Iris pigment epithelial cell (primary cell): ENCODE data around the gene MAP9.
"Not testable (repeated sequence)": the region's sequence is repeated elsewhere in the genome, so short reads cannot be mapped to it uniquely, and the experiment has no call there.

Experiments used
- DNase-seq: peaks from one replicate; pipeline ENCODE4 v3.0.0-alpha.2; 2011; ENCODE audit warnings: low read depth

MAP9 gene

GRCh38 chr4:155342142-155342541, 34.6 kb downstream of the MAP9 start:
- peak; percentile 62 for DNase-seq

GRCh38 chr4:155339999-155340398, 36.8 kb downstream of the MAP9 start:
- DNase-seq: no peak

DNA sequence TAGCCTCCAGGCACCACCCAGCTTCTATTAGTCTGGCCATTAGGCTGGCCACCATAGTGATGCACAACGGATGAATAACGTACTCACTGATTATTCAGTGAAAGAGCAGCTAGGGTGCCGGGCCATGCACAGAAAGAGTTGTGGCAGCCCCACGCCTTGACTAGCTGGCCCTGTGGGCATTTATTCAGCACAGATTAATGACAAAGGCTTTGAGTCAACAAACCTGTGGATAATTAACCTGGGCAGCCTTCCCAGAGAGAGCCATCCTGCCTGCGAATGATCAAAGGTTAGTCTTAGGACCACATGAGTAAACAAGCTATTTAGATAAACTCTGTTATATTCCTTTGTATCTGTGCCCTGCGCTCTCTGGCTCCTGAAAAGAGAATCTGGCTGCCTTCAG, 37.2 kb downstream of the MAP9 start:
- DNase-seq: no peak

DNA sequence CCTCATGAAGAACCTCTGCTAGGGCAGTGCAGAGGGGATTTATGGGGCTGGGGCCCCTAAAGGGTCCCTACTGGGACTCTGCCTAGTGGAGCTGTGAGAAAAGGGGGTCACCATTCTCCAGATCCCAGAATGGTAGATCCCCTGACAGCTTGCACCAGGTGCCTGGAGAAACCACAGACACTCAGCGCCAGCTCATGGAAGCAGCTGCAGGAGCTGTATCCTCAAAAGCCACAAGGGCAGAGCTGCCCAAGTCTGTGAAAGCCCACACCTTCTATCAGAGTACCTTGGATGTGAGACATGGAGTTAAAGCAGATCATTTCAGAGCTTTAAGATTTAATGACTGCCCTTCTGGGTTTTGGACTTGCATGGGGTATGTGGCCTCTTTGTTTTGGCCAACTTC, 38.6 kb downstream of the MAP9 start:
- no peak for DNase-seq

- DNase-seq: no peak
Observed at GRCh38 chr4:155336242-155336641, 40.5 kb downstream of the MAP9 start.

GRCh38 chr4:155331478-155331877, 45.3 kb downstream of the MAP9 start:
- no peak for DNase-seq

DNA sequence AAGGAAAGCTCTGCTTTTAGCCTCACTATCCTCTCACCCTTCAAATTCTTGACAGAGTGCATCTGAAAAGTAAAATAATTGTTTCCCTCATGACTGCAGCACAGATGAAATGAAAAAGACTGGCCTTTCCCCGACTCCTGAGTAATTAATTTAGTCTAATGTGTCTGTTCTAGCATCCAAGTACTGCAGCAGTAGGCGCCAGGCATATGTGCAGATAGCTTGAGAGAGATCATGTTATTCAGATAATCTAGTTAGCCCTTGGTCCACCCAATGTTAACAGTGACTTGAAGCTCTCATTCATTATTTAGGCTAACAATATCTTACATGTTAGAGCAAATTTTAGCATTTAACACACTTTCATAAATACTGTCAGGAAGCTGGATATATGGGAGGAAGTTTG, 54.0 kb downstream of the MAP9 start:
- no peak for DNase-seq

- no peak for DNase-seq
Observed at GRCh38 chr4:155321006-155321405, 55.8 kb downstream of the MAP9 start.

GRCh38 chr4:155319516-155319915, 57.2 kb downstream of the MAP9 start:
- no peak for DNase-seq

- DNase-seq: not testable (repeated sequence)
Observed at GRCh38 chr4:155312027-155312426, 64.7 kb downstream of the MAP9 start.

- DNase-seq: no peak
Observed at GRCh38 chr4:155307731-155308277, 69.0 kb downstream of the MAP9 start.

DNA sequence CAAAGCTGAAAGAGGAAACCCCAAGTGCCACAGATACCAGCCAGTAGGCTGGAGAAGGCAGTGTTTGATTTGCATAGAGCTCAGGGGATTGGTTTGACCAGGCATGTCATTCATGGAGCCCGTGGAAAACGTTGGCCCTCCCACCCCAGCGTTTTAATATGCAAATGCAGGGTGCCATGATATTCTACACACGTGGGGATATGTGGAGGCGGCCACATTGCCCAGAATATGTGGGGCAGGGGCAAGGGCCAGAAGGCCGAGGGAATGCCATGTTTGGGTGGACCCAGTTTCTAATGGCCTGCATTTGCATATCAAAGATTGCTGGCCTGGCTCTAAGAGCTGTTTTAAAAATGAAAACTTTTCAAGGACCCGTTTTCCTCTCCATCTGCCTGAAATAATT, 71.1 kb downstream of the MAP9 start:
- no peak for DNase-seq

GRCh38 chr4:155304375-155304774, 72.4 kb downstream of the MAP9 start:
- no peak for DNase-seq

DNA sequence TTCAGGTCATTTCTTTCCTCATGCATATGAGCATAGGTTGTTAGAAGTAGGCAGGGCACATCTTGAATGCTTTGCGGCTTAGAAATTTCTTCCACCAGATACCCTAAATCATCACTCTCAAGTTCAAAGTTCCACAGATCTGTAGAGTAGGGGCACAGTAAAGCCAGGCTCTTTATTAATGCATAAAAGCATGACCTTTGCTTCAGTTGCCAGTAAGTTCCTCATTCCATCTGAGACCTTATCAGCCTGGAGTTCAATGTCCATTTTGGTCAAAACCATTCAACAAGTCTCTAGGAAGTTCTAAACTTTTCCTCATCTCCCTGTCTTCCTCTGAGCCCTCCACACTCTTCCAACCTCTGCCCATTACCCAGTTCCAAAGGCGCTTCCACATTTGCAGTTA, 77.7 kb downstream of the MAP9 start:
- no peak for DNase-seq
